Stimulated activated CD4-positive, alpha-beta T cell treated with anti-CD3 and anti-CD28 coated beads, Interleukin-2, amount 100 ng/mL, for 48 hours (primary cell): ENCODE measurements around the gene TAS2R60.
"Not testable (repeated sequence)": the region's sequence is repeated elsewhere in the genome, so short reads cannot be mapped to it uniquely, and the experiment has no call there.

ENCODE experiments used
- DNase-seq, 2 donors: peaks; one replicate each; pipeline ENCODE4 v3.0.0-alpha.2; 2020

The TAS2R60 gene

GRCh38 chr7:143444063-143444782 is 970 bp downstream of the TAS2R60 start:
- DNase-seq: no peak

- no peak for DNase-seq
Observed at GRCh38 chr7:143444785-143445184, 1.5 kb downstream of the TAS2R60 start.

- DNase-seq: no peak
Observed at GRCh38 chr7:143447466-143447865, 4.2 kb downstream of the TAS2R60 start.

- no peak for DNase-seq
Observed at GRCh38 chr7:143448429-143448828, 5.2 kb downstream of the TAS2R60 start.

GRCh38 chr7:143449793-143450192 is 6.5 kb downstream of the TAS2R60 start:
- no peak for DNase-seq

GRCh38 chr7:143451122-143451521 is 7.9 kb downstream of the TAS2R60 start:
- DNase-seq: no peak

- DNase-seq: no peak
Observed at GRCh38 chr7:143451746-143452145, 8.5 kb downstream of the TAS2R60 start.

GRCh38 chr7:143452495-143452894 is 9.2 kb downstream of the TAS2R60 start:
- no peak for DNase-seq

GRCh38 chr7:143454091-143454680 is 10.9 kb downstream of the TAS2R60 start:
- DNase-seq: no peak

- no peak for DNase-seq
Observed at GRCh38 chr7:143455491-143455890, 12.2 kb downstream of the TAS2R60 start.

- DNase-seq: no peak
Observed at GRCh38 chr7:143455942-143456341, 12.7 kb downstream of the TAS2R60 start.

- DNase-seq: no peak
Observed at GRCh38 chr7:143456992-143457793, 13.9 kb downstream of the TAS2R60 start.

- DNase-seq: no peak
Observed at GRCh38 chr7:143458263-143458662, 15.0 kb downstream of the TAS2R60 start.

GRCh38 chr7:143458681-143459080 is 15.4 kb downstream of the TAS2R60 start:
- DNase-seq: no peak

GRCh38 chr7:143459359-143459758 is 16.1 kb downstream of the TAS2R60 start:
- DNase-seq: no peak

- no peak for DNase-seq
Observed at GRCh38 chr7:143460271-143460979, 17.2 kb downstream of the TAS2R60 start.

GRCh38 chr7:143462045-143462444 is 18.8 kb downstream of the TAS2R60 start:
- no peak for DNase-seq

GRCh38 chr7:143463556-143463955 is 20.3 kb downstream of the TAS2R60 start:
- no peak for DNase-seq

GRCh38 chr7:143463957-143464356 is 20.7 kb downstream of the TAS2R60 start:
- no peak for DNase-seq

GRCh38 chr7:143467724-143468123 is 24.5 kb downstream of the TAS2R60 start:
- no peak for DNase-seq

- DNase-seq: not testable (repeated sequence)
Observed at GRCh38 chr7:143472071-143472689, 28.9 kb downstream of the TAS2R60 start.

- DNase-seq: no peak
Observed at GRCh38 chr7:143477501-143478150, 34.4 kb downstream of the TAS2R60 start, which contains the start of gene TAS2R41. Gene TAS2R41, plus strand, starts transcription at chr7:143477873. Its CDS starts 0 bp downstream, at chr7:143477873.
